Activated CD4-positive, alpha-beta T cell treated with anti-CD3 and anti-CD28 coated beads for 48 hours (primary cell): ENCODE results near the gene EBNA1BP2.
A peak's percentile ranks its signal among the peaks of the same experiment; 100 is the strongest.
"Not testable (repeated sequence)": the region's sequence is repeated elsewhere in the genome, so short reads cannot be mapped to it uniquely, and the experiment has no call there.

ENCODE experiments used
- DNase-seq: peaks from one replicate; pipeline ENCODE4 v3.0.0-alpha.2; 2020

Gene EBNA1BP2, protein sequence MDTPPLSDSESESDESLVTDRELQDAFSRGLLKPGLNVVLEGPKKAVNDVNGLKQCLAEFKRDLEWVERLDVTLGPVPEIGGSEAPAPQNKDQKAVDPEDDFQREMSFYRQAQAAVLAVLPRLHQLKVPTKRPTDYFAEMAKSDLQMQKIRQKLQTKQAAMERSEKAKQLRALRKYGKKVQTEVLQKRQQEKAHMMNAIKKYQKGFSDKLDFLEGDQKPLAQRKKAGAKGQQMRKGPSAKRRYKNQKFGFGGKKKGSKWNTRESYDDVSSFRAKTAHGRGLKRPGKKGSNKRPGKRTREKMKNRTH

GRCh38 chr1:43171876-43172526, at the start of gene EBNA1BP2, which contains the start of gene CFAP57:
EBNA1BP2 (minus strand) TSS chr1:43172290; CDS start chr1:43172118, 172 bp downstream.
CFAP57 (plus strand) TSS chr1:43172330; CDS start chr1:43172754, 424 bp downstream.
- peak; percentile 94 for DNase-seq

GRCh38 chr1:43221797-43222196, 49.7 kb upstream of the EBNA1BP2 start:
- DNase-seq: no peak

DNA sequence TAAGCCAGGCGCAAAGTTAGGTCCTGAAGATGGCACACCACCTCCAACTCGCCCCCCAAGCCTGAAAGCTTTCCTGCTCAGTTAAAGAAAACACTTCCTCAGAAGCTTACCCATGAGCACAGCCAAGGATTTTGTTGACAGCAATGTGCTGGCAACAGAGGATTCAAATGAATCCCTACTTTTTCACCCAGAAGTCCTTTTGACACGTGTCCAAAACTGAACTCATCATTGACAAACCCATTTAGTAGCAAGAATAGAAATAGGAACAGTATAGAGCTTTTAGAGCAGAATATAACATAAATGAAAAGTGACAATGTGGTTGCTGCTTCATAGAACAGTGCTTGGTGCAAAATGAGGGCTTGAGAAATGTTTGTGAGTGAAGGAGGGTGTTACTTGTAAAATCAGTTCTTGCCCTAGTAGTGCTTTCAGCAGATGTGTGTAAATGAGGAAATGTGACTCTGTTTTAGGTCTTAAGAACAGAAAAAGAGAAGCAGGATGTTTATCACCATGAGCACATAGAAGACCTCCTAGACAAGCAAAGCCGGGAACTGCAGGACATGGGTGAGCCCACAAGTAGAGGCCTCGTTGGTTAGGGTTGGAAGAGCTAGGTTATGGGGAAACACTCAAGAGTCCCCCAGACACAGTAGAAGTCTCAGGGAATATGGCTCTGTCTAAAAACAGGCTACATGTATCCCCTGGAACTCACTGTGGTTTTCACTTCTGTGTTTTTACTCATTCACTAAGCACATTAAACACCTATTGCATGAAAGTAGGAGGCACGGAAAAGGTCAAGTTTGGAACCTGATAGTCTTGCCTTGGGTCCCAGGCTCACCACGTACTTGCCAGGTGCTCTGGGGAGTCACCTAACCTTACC, 49.1 kb upstream of the EBNA1BP2 start:
- DNase-seq: no peak

DNA sequence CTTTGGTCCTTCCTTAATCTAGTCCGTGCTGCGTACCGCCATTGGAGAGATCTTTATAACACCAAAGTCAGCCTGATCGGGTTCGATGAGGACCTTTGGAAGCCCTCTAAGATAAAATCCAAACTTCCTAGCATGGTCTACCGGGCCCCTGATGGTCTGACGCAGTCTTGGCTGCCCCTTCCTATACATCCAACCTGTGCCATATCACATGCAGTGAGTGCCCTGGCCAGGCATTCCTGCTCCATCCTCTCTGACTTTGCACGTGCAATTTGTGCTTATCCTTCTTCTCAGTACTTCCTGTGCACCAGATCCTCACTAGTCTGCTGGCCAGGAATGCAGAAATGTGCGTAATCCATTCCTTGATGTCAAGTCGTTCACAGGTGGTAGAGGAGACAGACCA, 45.7 kb upstream of the EBNA1BP2 start:
- no peak for DNase-seq

- no peak for DNase-seq
These were observed 42.7 kb upstream of the EBNA1BP2 start for GRCh38 chr1:43214501-43215444.

DNA sequence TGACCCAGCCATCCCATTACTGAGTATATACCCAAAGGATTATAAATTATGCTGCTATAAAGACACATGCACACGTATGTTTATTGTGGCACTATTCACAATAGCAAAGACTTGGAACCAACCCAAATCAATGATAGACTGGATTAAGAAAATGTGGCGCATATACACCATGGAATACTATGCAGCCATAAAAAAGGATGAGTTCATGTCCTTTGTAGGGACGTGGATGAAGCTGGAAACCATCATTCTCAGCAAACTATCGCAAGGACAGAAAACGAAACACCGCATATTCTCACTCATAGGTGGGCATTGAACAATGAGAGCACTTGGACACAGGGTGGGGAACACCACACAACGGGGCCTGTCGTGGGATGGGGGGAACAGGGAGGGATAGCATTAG, 36.2 kb upstream of the EBNA1BP2 start:
- DNase-seq: not testable (repeated sequence)

DNA sequence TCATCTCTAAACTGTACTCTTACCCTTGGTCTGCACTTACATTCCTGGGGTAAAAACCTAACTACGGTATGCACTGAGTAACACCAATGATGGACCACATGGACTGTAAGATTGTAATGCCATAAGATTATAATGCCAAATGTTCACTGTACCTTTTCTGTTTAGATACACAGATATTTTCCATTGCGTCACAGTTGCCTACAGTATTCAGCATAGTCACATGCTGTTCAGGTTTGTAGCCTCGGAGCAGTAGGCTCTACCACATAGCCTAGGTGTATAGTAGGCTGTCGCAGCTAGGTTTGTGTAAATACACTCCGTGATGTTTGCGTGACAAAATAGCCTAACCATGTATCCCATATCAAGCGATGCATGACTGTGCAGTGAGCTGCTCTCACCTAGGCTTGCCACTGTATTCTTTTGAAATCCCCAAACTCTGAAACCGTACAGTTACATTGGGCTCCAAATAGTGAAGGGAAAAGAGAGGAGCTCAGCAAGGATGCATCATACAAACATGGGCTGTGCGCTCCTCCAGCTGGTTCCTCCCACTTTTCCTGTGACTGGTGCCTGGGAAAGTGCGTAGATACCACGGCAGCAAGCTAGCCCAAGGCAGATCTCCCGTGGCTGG, 35.3 kb upstream of the EBNA1BP2 start:
- no peak for DNase-seq

DNA sequence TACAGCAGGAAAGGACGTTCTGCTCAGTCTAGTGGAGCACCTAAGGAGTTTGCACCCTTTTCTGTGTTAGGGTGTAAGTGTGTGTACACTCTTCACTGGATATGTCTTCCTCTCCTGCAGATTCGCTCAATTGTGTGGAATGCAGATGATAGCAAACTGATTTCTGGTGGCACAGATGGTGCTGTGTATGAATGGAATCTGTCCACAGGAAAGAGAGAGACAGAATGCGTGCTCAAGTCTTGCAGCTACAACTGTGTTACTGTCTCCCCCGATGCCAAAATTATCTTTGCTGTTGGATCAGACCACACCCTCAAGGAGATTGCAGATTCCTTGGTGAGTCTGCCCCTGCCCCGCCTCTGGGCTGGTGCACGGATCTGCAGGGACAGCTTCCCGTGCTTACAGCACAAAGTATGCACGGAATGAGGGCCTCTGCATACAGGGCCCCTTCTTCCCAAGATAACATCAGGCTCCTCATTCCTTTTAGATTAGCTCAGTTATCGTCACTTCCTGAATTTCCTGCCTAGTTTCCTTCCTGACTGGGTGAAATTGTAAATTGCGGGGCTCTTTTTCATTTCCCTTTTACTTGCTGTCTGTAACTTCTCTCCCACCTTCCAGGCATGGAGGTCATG, 34.6 kb upstream of the EBNA1BP2 start:
- DNase-seq: no peak

DNA sequence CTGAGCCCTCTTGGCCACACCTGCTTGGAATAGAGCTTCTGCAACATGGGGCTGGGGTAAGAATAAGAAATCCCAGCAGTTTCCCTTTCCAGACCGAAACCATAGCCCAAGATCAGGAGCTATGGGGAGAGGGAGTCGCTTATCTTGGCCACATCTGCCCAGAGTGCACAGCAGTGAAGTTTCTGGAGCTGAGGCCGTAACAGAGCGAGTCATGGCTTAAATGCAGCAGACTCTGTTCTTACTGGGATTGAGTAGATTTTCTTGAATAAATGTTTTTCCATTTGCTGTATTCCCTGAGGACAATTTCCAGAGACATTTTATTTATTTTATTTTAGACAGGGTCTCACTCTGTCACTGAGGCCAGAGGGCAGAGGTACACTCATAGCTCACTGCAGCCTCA, 33.6 kb upstream of the EBNA1BP2 start:
- no peak for DNase-seq

DNA sequence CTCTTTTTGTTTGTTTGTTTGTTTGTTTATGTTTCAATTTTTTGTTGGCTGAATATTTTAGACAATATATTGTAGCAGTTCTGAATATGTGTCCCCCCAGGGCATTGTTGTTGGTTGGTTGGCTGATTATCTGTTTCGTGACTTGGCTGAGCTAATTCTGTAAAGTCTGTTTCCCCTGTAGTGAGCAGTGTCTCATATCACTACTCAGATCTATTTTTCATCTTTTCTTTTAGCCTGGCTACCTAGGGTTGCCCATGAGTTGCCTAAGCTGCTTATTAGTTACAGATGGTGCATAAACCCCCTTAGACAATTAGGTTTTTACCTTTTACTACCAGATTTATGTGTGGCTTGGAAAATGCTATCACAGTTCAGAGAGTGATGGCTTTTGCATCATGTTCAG, 32.3 kb upstream of the EBNA1BP2 start:
- no peak for DNase-seq

- DNase-seq: no peak
These were observed 31.8 kb upstream of the EBNA1BP2 start for GRCh38 chr1:43203859-43204258.

GRCh38 chr1:43199093-43199726, 27.1 kb upstream of the EBNA1BP2 start:
- DNase-seq: peak; percentile 13

DNA sequence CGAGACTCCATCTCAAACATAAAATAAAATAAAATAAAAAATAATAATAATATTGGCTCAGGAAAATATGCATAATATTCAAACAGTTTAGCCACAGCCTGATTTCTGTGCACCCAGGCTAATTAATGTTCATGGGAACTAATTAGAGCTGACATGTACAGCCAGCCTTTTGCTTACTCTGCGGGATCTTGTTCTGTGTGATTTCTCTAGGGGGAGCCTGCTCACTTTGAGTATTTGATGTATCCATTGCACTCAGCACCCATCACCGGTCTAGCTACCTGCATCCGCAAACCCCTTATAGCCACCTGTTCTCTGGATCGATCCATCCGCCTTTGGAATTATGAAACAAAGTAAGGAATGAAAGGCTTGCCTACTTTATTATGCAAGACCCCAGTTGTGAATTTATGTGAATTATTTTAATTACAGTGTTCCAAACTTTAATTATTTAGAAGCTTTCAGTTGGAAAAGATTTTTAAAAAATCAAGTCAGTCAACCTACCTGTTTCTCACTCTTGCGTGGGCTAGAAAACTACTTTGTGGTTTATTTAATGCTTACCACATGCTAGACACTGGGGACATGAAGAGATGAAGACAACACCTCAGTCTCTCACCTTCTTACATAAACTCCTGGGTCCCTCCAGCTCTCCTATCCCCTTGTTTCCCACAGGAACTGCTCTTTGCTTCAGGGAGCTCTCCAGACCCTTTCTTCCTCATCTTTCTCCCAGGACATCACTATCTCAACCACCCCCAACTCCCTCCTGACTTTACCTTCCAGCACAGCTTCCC, 25.4 kb upstream of the EBNA1BP2 start:
- DNase-seq: no peak

GRCh38 chr1:43194509-43194908, 22.4 kb upstream of the EBNA1BP2 start:
- no peak for DNase-seq

- DNase-seq: no peak
These were observed 16.0 kb upstream of the EBNA1BP2 start for GRCh38 chr1:43188106-43188505.

- DNase-seq: no peak
These were observed 12.9 kb upstream of the EBNA1BP2 start for GRCh38 chr1:43184995-43185394.

- no peak for DNase-seq
These were observed 12.3 kb upstream of the EBNA1BP2 start for GRCh38 chr1:43184388-43184787.

GRCh38 chr1:43177691-43178090, 5.6 kb upstream of the EBNA1BP2 start:
- no peak for DNase-seq

DNA sequence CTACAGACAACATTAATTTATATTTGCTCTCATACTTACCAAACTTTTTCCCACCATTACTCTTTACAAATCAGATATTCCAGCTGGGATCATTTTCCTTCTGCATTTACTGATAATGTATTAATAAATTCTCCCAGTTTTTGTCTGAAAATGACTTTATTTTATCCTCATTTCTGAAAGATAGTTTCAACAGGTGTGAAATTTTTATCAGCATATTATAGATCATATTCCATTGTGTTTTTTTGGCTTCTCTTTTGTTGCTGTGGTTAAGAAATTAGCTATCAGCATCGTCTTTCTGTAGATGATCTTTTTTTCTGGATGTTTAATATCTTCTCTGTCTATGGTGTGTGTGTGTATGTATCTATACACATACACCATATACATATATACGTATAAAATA, 2.8 kb upstream of the EBNA1BP2 start:
- no peak for DNase-seq

- peak; percentile 91 for DNase-seq
These were observed 460 bp upstream of the EBNA1BP2 start for GRCh38 chr1:43172527-43172972.
